Stimulated activated CD4-positive, alpha-beta T cell treated with anti-CD3 and anti-CD28 coated beads, Interleukin-15, amount 100 ng/mL, for 24 hours (primary cell): ENCODE data around the gene FAM78B.

Experiments
- DNase-seq: peaks from one replicate; pipeline ENCODE4 v3.0.0-alpha.2; 2020

FAM78B gene

GRCh38 chr1:166164646-166164994, 2.2 kb downstream of the FAM78B start:
- no peak for DNase-seq

GRCh38 chr1:166159656-166160055, 7.1 kb downstream of the FAM78B start:
- no peak for DNase-seq

DNA sequence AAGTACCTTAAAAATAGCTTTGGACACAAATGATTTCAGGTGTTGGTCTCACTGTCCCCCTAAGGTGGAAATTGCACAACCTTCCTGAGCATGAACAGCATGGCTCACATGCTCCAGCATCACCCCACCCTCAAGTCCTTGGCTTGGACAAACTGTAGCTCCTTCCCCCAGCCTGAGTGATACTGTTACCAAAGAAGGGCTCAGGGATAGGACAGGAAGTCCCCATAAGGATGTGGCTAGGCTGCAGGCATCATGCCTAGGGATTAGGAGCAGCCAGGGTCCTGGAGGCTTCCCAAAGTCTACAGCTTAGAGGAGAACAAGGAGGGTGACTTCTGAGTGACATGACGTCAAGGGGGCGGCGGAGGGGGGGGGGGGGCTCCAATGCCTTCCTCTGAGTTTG, 10.1 kb downstream of the FAM78B start:
- no peak for DNase-seq

GRCh38 chr1:166155108-166155507, 11.7 kb downstream of the FAM78B start:
- DNase-seq: no peak

DNA sequence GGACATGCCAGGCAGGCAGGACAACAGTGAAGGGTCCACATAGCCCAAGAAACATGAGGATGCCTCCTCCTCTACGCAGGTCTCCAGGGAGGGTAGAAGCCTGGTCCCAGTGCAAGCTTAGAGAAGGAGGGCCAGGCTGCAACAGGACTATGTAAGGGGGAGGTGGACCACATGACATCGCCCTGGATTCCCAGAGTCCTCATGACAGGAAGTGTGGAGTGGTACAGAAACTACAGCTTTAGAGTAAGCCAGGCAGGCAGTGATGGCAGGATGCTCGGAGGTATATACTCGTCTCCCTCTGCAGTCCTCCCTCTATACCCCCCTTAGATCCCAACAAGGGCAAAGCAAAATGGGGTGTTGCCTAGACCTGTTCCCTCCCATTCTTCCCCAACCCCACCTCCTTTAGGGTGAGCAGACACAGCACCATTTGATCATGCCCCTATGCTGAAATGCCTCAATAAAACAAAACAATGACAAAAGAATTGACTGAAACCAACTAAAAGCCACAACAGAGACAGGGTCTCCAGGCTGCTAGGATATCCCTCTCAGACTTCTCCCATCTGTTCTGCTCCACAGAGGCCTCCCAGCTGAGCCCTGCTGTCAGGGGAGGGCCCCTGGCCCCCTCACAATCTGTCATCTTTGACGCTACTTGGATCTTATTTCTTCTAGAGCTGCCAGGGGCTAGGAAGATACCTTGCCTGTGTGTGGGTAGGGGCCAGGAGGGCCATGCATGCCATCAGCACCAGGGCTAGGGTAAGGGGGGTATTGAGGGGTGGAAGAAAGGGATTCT, 13.1 kb downstream of the FAM78B start:
- no peak for DNase-seq

DNA sequence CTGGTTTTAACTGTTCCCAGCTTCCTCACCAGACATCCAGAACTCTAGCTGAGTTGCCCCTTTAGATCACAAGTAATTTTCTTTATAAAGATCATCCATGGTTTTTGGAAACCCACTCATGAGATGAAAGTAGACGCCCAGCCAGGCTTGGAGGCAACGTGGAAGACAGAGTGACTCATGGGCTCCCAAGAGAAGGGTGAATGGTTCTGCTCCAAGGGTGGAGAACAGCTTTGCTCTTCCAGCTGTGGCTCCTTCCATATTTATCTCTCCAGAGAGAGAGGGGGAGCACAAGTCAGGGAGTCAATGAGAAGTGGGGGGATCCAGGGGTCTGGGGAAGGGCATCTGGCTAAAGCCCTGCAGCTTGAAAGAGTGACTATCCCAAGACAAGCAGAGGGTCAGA, 13.8 kb downstream of the FAM78B start:
- no peak for DNase-seq

GRCh38 chr1:166151804-166152203, 15.0 kb downstream of the FAM78B start:
- no peak for DNase-seq

- no peak for DNase-seq
Measured at GRCh38 chr1:166145499-166145898, 21.3 kb downstream of the FAM78B start.

GRCh38 chr1:166141969-166142368, 24.8 kb downstream of the FAM78B start:
- DNase-seq: no peak

- DNase-seq: no peak
Measured at GRCh38 chr1:166140251-166140650, 26.6 kb downstream of the FAM78B start.

DNA sequence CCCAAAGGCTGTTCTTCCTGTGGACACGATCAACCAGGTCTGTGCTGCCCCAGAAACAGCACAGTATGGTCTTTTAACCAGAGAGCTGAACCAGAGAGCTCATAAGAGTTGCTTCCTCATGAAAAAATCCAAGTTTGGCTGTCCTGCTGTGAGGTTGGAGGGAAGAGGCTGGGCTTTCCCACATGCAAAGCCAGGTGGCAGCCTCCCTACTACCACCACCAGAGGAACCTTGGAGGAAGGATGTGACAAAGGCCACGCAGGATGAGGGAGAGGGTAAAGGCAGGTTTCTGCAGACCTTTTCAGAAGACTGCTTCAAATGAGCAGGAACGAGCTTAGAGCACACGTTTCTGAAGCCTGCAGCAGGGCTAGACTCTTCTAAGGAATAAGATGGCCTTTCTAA, 27.1 kb downstream of the FAM78B start:
- no peak for DNase-seq

DNA sequence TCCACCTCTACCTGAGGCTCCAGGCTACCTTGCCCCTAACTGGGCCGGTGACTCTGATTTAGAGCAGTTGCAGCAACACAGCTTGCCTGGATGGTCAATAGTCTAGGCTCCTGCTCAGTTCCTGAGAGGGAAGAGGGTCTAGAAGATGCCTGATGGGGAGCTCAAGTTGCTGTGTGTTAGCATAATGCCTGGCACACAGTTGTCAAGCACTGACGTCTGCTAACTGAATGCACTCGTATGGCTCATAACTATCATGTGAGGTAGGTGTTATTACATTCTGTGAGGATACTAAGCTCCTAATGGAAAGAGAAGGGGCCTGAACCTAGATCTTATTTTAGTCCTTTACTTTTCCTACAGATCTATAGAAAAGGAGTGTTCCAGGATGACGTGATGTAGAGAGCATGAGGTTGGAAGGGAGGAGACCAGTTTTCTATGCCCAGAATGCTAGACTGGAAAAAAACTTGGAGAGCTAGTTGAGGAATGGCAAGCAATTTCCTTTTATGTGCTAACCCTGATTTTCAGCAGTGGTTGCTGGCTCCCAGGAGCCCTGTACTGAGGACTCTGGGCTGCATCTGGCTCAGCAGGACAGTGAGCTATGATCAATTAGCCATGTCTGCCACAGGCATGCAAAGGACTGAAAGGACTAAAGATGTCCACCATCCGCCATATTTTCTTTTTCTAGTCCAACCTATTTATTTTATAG, 30.0 kb downstream of the FAM78B start:
- DNase-seq: no peak

- DNase-seq: no peak
Measured at GRCh38 chr1:166136222-166136621, 30.6 kb downstream of the FAM78B start.

DNA sequence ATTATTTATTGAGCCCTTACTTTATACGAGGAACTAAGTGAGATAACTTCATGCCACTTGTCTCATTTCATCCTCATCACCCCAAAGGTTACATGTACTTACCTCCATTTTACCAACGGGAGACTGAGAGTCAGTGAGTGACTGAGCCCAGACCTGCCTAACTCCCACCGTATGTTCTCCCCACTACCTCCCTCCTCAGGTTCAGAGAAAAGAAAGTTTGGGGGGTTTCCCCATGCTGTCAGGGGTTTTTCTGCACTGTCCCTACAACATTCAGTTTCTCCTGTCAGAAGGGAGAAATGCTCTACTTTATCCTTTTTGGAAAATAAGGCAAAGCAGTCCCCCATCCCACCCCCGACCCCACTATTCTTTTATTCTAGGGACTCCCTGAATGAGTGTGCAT, 32.9 kb downstream of the FAM78B start:
- no peak for DNase-seq

- DNase-seq: peak; percentile 20
Measured at GRCh38 chr1:166133276-166133841, 33.4 kb downstream of the FAM78B start.

GRCh38 chr1:166132496-166132895, 34.3 kb downstream of the FAM78B start:
- no peak for DNase-seq

DNA sequence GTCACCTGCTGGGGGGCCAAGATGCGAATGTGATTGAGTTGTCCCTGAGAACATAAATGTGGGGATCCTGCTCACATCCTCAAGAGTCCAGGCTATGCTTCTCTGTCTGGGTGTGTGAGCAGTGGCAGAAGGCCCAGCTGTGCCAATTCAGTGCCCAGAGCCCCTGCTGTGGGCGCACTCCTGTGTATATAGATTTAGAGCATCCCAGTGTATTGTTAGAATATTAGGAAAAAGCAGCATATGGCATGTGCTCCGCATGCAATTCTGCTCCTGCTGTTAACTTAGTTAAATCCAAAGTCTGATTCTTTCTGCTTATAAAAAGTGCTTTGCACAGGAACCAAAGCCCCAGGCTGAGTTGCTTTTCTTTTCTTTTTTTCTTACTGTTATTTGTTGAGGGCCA, 37.8 kb downstream of the FAM78B start:
- DNase-seq: no peak

GRCh38 chr1:166128195-166128594, 38.6 kb downstream of the FAM78B start:
- DNase-seq: no peak

GRCh38 chr1:166127003-166127402, 39.8 kb downstream of the FAM78B start:
- DNase-seq: no peak

DNA sequence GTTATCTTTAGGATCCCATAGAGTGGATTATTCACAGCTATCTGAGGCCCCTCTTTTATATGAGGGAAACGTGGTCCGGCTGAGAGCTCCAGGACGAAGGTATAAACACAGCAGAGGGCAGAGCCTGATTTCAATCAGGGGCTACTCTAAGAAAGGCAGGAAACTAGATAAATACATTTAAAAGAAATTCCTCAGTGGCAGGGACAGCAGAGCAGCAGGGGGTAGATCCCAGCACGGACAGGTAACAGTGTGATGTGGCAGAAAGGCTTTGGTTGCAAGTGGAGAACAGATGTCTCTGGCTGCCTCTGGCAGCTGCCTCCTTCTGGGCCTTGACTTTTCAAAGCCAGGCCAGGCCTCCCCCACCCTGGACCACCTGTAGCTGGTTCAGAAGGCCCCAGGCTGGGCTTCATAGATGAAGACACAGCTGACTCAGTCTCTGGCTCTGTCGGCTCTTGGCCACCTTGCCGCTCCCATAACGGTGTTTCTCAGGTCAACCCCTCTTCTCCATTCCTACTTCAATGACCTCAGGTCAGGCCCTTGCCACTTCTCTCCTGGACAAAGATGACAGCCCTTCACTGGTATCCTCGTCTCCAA, 43.8 kb downstream of the FAM78B start:
- DNase-seq: no peak

DNA sequence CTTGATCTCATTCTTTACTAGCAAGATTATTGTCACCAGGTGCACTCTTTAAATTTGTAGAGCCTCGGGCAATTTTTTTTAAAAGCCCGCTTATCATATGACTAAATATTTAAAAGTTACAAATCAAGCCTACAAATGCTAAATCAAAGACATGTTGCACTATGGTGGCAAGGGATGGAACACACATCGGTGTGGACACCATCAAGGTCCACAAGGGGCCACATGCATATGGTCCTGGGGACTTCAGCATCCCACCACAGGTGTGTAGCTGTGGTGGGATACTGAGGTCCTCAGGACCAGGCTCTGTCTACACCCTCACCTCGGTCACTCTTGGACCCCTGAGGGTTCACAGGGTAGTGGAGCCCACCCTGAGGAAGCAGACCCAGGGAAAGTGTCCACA, 45.8 kb downstream of the FAM78B start:
- no peak for DNase-seq

- no peak for DNase-seq
Measured at GRCh38 chr1:166120281-166120680, 46.5 kb downstream of the FAM78B start.

- DNase-seq: no peak
Measured at GRCh38 chr1:166119471-166119965, 47.3 kb downstream of the FAM78B start.

DNA sequence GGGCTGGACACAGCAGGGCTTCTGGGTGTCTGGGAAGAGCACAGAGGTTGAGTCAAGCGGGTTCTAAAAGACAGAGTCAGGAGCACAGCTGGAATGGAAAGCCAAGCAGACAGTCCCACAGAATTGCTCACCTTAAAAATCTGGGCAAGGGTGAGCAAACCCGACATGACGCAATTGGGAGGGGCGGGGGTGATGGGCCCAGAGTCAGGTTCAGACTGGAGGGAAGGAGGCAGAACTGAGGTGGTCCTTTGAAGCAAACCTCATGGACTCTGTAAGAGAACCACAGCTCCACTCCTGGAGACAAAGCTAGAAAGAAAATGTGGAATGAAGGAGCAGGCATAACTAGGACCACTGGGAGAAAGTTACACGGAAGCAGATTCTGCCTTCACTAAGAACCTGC, 49.0 kb downstream of the FAM78B start:
- no peak for DNase-seq
